HG03521 (cell line): Measurements from ENCODE around the gene OOEP.
"Not testable (repeated sequence)": the region's sequence is repeated elsewhere in the genome, so short reads cannot be mapped to it uniquely, and the experiment has no call there.

Experiments used
- ATAC-seq: cut with Tn5 transposase; IDR thresholded peaks from one replicate; pipeline ENCODE4 v1.9.1; 2021; ENCODE audit warnings: mild to moderate bottlenecking, moderate library complexity; ENCODE audit not compliant: unreplicated experiment

The OOEP gene

GRCh38 chr6:73369563-73369962 is at the start of gene OOEP:
Gene OOEP, minus strand, starts transcription at chr6:73369897. Its CDS starts 105 bp downstream, at chr6:73369792.
- no peak for ATAC-seq

GRCh38 chr6:73418081-73418741 is 48.5 kb upstream of the OOEP start:
- ATAC-seq, result no peak

- no peak for ATAC-seq
Measured at GRCh38 chr6:73413102-73413501, 43.4 kb upstream of the OOEP start.

- ATAC-seq, result no peak
Measured at GRCh38 chr6:73409395-73409794, 39.7 kb upstream of the OOEP start.

- no peak for ATAC-seq
Measured at GRCh38 chr6:73400656-73401055, 31.0 kb upstream of the OOEP start.

GRCh38 chr6:73395875-73396274 is 26.2 kb upstream of the OOEP start:
- ATAC-seq, result no peak

- no peak for ATAC-seq
Measured at GRCh38 chr6:73394577-73395354, 25.1 kb upstream of the OOEP start, which contains the start of gene DDX43. Gene DDX43, plus strand, starts transcription at chr6:73394828. Its CDS starts 78 bp downstream, at chr6:73394906.

GRCh38 chr6:73393278-73393677 is 23.6 kb upstream of the OOEP start:
- ATAC-seq, result no peak

- ATAC-seq, result not testable (repeated sequence)
Measured at GRCh38 chr6:73392188-73392587, 22.5 kb upstream of the OOEP start.

GRCh38 chr6:73391675-73392074 is 22.0 kb upstream of the OOEP start:
- ATAC-seq, result no peak

GRCh38 chr6:73389854-73390253 is 20.2 kb upstream of the OOEP start:
- no peak for ATAC-seq

GRCh38 chr6:73388800-73389512 is 19.3 kb upstream of the OOEP start:
- ATAC-seq, result peak; percentile 71

- ATAC-seq, result no peak
Measured at GRCh38 chr6:73388433-73388799, 18.7 kb upstream of the OOEP start.

GRCh38 chr6:73382462-73383113 is 12.9 kb upstream of the OOEP start:
- ATAC-seq, result no peak

- not testable (repeated sequence) for ATAC-seq
Measured at GRCh38 chr6:73381531-73381930, 11.8 kb upstream of the OOEP start.

GRCh38 chr6:73377225-73377624 is 7.5 kb upstream of the OOEP start:
- no peak for ATAC-seq

- no peak for ATAC-seq
Measured at GRCh38 chr6:73375216-73375615, 5.5 kb upstream of the OOEP start.

GRCh38 chr6:73372516-73372915 is 2.8 kb upstream of the OOEP start:
- no peak for ATAC-seq

- no peak for ATAC-seq
Measured at GRCh38 chr6:73371984-73372383, 2.3 kb upstream of the OOEP start.

- ATAC-seq, result no peak
Measured at GRCh38 chr6:73369157-73369556, 540 bp downstream of the OOEP start.

- no peak for ATAC-seq
Measured at GRCh38 chr6:73368675-73369074, 1.0 kb downstream of the OOEP start.
